ENCODE results near the gene PLEKHG4. TPM values are rescaled to one million over a fixed set of nuclear protein-coding genes. Genes with fewer than 3 reads are reported as not detected.

The PLEKHG4 gene
- 2.4 TPM for polyA plus RNA-seq (2013, experiment 1 of 2)
- 3.0 TPM for polyA plus RNA-seq (2013, experiment 2 of 2)

DNA sequence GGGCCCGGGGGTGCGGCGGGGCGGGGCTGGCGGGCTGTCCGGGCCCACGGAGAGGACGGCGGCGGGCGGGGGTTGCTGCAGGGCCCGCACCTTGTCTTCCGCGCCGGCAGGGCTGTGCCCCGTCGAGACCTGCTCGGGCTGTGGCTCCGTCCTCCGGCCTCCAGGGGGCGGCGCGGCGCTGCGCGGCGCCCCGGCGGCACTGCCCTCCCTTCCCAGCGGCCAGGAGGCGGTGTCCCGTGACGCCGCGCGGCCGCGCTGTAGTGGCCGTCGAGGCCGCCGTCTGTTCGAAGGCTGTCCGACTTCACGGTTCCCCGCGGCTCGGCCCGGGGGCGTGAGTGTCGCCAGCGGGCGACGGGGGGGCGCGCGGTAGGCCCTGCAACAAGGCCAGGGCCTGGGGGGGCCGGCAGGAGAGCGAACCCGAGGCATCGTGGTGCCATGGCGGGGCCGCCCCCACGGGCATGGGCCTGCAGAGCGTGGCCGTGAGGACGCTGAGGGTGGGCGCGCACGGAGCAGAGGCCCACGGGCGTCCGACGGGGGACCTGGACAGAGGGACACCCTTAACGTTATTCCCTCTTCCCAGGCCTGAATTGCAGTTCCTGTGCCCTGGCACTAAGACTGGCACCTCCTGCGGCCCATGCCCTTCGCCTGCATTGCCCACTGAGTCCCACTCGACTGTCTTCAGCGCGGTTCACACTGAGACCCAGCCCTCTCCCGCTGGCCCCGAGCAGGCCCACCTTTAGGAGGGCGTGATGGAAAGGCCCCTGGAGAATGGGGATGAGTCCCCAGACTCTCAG is at the start of gene PLEKHG4:
Gene PLEKHG4 (plus strand): TSS at position 237 of the 794 bp plus-strand sequence. CDS start 513 bp downstream, at position 750.
- H3K79me1 ChIP-seq (ENCODE audit: low read depth, low read length) = no peaks in the 10 kb centered on the region
- peak within 1 kb of the TSS; percentile 53 for H2BK15ac ChIP-seq (ENCODE audit: low read length)
- peak within 1 kb of the TSS; percentile 75 for H3K9ac ChIP-seq (ENCODE audit: low read depth, low read length, poor library complexity)
- H2AFZ ChIP-seq (ENCODE audit: low read length) = peak within 1 kb of the TSS; percentile 82
- no peak within 1 kb of the TSS for H3K27ac ChIP-seq (replicated peaks; ENCODE audit: low read length)
- H3K18ac ChIP-seq (ENCODE audit: low read length) = peak within 1 kb of the TSS; percentile 98
- H3K27me3 ChIP-seq (ENCODE audit: control insufficient read depth in 3 of 3, insufficient read depth in 3 of 3, low read depth in 1 of 3, low read length in 3 of 3) = peaks cover 0 to 66% (median 11%) of the 10 kb centered on the region in 3 experiments
- no peak within 1 kb of the TSS for H2BK120ac ChIP-seq (ENCODE audit: low read depth, low read length)
- peak within 1 kb of the TSS; percentile 96 for H4K8ac ChIP-seq (ENCODE audit: low read depth, low read length)
- peak within 1 kb of the TSS; percentile 80 for H3K23ac ChIP-seq (ENCODE audit: low read depth, low read length, poor library complexity)
- H3K4ac ChIP-seq (ENCODE audit: low read length) = peak within 1 kb of the TSS; percentile 53
- H2AK5ac ChIP-seq (ENCODE audit: low read depth, low read length) = peak within 1 kb of the TSS; percentile 77
- DNase-seq (ENCODE audit: low spot score) = peak; percentile 58
- peak within 1 kb of the TSS; percentile 98 for H3K14ac ChIP-seq (ENCODE audit: low read length)
- no peaks in the 10 kb centered on the region for H3K4me1 ChIP-seq (ENCODE audit: control insufficient read depth in 2 of 2, insufficient read depth in 1 of 2, low read depth in 1 of 2, low read length in 2 of 2)
- peak within 1 kb of the TSS; percentile 23 to 76 for H3K4me3 ChIP-seq (ENCODE audit: low read length in 2 of 2)
- WGBS, 2 donors (ENCODE audit: extremely low coverage in 2 of 2, insufficient read length in 2 of 2, insufficient replicate concordance in 1 of 2) = no CpG with 5 or more reads among the region's 83 CpGs
- H3K36me3 ChIP-seq (replicated peaks in 1 of 2; ENCODE audit: control insufficient read depth in 2 of 2, insufficient read depth in 2 of 2, low read length in 2 of 2) = no peaks in the 10 kb centered on the region
- peak within 1 kb of the TSS; percentile 80 for H2BK5ac ChIP-seq (ENCODE audit: low read length)
- H3K4me2 ChIP-seq (ENCODE audit: insufficient read depth, low read length, poor library complexity, severe bottlenecking) = peak within 1 kb of the TSS; percentile 54
- no peaks in the 10 kb centered on the region for H3K9me3 ChIP-seq (replicated peaks in 1 of 2; ENCODE audit: control insufficient read depth in 2 of 2, insufficient read depth in 1 of 2, low read depth in 1 of 2, low read length in 2 of 2)
- peak within 1 kb of the TSS; percentile 85 for H4K91ac ChIP-seq (ENCODE audit: low read depth, low read length, poor library complexity)
- peak within 1 kb of the TSS; percentile 36 for H2BK12ac ChIP-seq (ENCODE audit: low read length)

DNA sequence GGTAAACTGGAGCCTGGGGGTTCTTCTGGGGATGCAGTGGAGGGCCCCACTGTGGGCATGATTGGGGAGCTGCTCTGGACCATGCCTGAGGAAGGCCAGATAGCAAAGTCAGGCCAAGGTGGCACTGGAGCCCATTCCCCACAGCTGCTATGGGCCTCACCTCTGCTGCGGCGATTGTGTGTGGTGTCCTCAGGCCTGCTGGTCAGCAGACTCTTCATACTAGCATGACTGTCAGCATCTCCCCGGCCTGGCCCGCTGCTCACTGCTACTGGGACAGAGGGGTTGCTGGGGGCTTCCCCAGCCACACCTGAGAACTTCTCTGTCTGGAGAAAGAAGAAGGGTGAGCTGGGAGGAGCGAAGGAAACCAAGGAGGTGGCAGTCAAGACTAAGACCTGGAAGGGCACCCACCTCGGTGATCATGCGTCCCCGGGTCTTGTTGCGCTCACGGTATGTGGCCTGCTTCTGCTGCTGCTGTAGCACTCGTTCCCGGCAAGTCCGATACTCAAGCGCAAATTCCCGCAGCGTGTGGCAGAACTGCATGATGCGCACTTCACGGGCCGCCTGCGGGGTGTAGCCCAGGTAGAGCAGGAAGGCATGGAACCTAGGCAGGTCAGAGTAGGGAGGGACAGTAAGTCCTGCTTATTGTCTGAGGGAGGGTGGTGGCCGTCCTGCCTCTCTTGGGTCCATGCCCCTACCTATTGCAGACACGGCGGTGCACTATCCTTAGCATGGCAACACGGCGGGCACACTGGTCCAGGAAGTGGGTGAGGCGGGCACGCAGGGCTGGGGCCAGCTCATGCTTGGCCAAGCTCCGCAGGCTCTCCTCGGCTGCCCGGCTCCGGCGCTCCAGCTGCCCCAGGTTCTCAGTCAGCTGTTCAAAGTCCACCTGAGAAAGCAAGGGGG is 49.2 kb upstream of the PLEKHG4 start:
- Histone ChIP-seq H3K9me3 (replicated peaks in 1 of 2; ENCODE audit: control insufficient read depth in 2 of 2, insufficient read depth in 1 of 2, low read depth in 1 of 2, low read length in 2 of 2) (no peaks in the 10 kb centered on the region), H3K27me3 (ENCODE audit: control insufficient read depth in 3 of 3, insufficient read depth in 3 of 3, low read depth in 1 of 3, low read length in 3 of 3) (peaks cover 0 to 2% (median 0%) of the 10 kb centered on the region in 3 experiments), H2AK5ac (ENCODE audit: low read depth, low read length) (no peak overlapping the region), H3K4me3 (ENCODE audit: low read length in 2 of 2) (no peak overlapping the region), H3K4ac (ENCODE audit: low read length) (no peak overlapping the region), H4K8ac (ENCODE audit: low read depth, low read length) (peak overlapping the region; percentile 49), H3K9ac (ENCODE audit: low read depth, low read length, poor library complexity) (no peak overlapping the region), H3K18ac (ENCODE audit: low read length) (no peak overlapping the region), H3K14ac (ENCODE audit: low read length) (no peak overlapping the region), H3K4me2 (ENCODE audit: insufficient read depth, low read length, poor library complexity, severe bottlenecking) (no peak overlapping the region), H2AFZ (ENCODE audit: low read length) (no peak overlapping the region), H2BK120ac (ENCODE audit: low read depth, low read length) (no peak overlapping the region), H3K4me1 (ENCODE audit: control insufficient read depth in 2 of 2, insufficient read depth in 1 of 2, low read depth in 1 of 2, low read length in 2 of 2) (peaks cover 10 to 13% of the 10 kb centered on the region in 2 donors), H2BK15ac (ENCODE audit: low read length) (no peak overlapping the region), H3K23ac (ENCODE audit: low read depth, low read length, poor library complexity) (peak overlapping the region; percentile 61), H3K27ac (replicated peaks; ENCODE audit: low read length) (no peak overlapping the region), H2BK12ac (ENCODE audit: low read length) (no peak overlapping the region), H3K36me3 (replicated peaks in 1 of 2; ENCODE audit: control insufficient read depth in 2 of 2, insufficient read depth in 2 of 2, low read length in 2 of 2) (peaks cover 31 to 63% of the 10 kb centered on the region in 2 donors), H2BK5ac (ENCODE audit: low read length) (no peak overlapping the region), H3K79me1 (ENCODE audit: low read depth, low read length) (peaks cover 7% of the 10 kb centered on the region), H4K91ac (ENCODE audit: low read depth, low read length, poor library complexity) (no peak overlapping the region)
- WGBS, 2 donors (ENCODE audit: extremely low coverage in 2 of 2, insufficient read length in 2 of 2, insufficient replicate concordance in 1 of 2) = no CpG with 5 or more reads among the region's 32 CpGs
- DNase-seq (ENCODE audit: low spot score) = no peak

DNA sequence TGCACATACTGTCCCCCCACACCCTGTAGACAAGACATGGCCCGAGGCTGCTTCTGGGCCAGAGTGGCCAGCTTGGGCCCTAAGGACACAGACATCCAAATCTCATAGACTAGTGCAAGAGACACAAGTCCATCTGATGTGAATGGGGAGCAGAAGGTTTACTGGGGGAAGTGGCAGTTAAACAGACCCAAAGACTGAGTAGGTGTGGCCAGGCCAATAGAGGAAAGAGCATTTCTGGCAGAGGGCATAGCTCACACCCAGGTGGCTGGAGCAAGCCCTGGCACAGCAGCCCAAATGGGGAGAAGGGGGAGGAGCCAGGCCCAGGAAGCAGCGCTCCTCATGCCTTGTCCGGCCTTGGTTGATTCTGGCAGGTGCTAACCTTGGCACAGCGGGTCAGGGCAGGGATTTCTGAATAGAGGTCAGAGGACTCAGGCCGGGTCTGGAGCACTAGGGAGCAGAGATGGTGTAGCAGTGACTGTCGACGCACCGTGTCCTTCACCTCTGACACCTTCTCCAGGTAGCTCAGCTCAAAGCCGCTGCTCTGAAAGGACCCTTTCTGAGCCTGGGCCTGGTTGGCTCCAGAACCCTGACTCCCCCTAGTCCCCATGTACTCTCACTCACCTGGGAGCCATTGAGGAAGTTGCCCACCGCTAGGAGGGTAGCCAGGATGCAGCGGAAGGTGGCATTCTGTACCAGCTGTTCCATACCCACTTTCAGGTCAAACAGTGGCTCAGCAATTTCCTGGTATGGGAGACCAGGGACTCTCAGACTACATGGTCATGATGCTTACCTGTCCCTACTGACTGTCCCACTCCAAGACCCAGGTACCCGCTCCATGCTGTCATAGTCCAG is 48.3 kb upstream of the PLEKHG4 start:
- H2BK5ac ChIP-seq (ENCODE audit: low read length) = no peak overlapping the region
- no peak overlapping the region for H2BK12ac ChIP-seq (ENCODE audit: low read length)
- H3K18ac ChIP-seq (ENCODE audit: low read length) = no peak overlapping the region
- H3K4me3 ChIP-seq (ENCODE audit: low read length in 2 of 2) = peak overlapping the region in 1 of 2 donors; percentile 15
- no peak overlapping the region for H2BK120ac ChIP-seq (ENCODE audit: low read depth, low read length)
- H4K91ac ChIP-seq (ENCODE audit: low read depth, low read length, poor library complexity) = no peak overlapping the region
- H4K8ac ChIP-seq (ENCODE audit: low read depth, low read length) = no peak overlapping the region
- H3K14ac ChIP-seq (ENCODE audit: low read length) = no peak overlapping the region
- H3K23ac ChIP-seq (ENCODE audit: low read depth, low read length, poor library complexity) = no peak overlapping the region
- H2AK5ac ChIP-seq (ENCODE audit: low read depth, low read length) = no peak overlapping the region
- H3K4me1 ChIP-seq (ENCODE audit: control insufficient read depth in 2 of 2, insufficient read depth in 1 of 2, low read depth in 1 of 2, low read length in 2 of 2) = peaks cover 9 to 10% of the 10 kb centered on the region in 2 donors
- no peaks in the 10 kb centered on the region for H3K27me3 ChIP-seq (ENCODE audit: control insufficient read depth in 3 of 3, insufficient read depth in 3 of 3, low read depth in 1 of 3, low read length in 3 of 3)
- H3K27ac ChIP-seq (replicated peaks; ENCODE audit: low read length) = no peak overlapping the region
- peaks cover 7% of the 10 kb centered on the region for H3K79me1 ChIP-seq (ENCODE audit: low read depth, low read length)
- peaks cover 33 to 71% of the 10 kb centered on the region in 2 donors for H3K36me3 ChIP-seq (replicated peaks in 1 of 2; ENCODE audit: control insufficient read depth in 2 of 2, insufficient read depth in 2 of 2, low read length in 2 of 2)
- no peak overlapping the region for H2AFZ ChIP-seq (ENCODE audit: low read length)
- H3K4ac ChIP-seq (ENCODE audit: low read length) = no peak overlapping the region
- H2BK15ac ChIP-seq (ENCODE audit: low read length) = no peak overlapping the region
- H3K9me3 ChIP-seq (replicated peaks in 1 of 2; ENCODE audit: control insufficient read depth in 2 of 2, insufficient read depth in 1 of 2, low read depth in 1 of 2, low read length in 2 of 2) = no peaks in the 10 kb centered on the region
- no peak overlapping the region for H3K9ac ChIP-seq (ENCODE audit: low read depth, low read length, poor library complexity)
- WGBS, 2 donors (ENCODE audit: extremely low coverage in 2 of 2, insufficient read length in 2 of 2, insufficient replicate concordance in 1 of 2) = no CpG with 5 or more reads among the region's 12 CpGs
- no peak for DNase-seq (ENCODE audit: low spot score)
- no peak overlapping the region for H3K4me2 ChIP-seq (ENCODE audit: insufficient read depth, low read length, poor library complexity, severe bottlenecking)
